Psoas muscle (tissue), 8 donors: ENCODE results near the gene SP1. TPM values are rescaled to one million over a fixed set of nuclear protein-coding genes. Genes with fewer than 3 reads are reported as not detected.
"Not testable (repeated sequence)": the region's sequence is repeated elsewhere in the genome, so short reads cannot be mapped to it uniquely, and the experiment has no call there.

Source experiments
- ATAC-seq, 4 donors: fragments of 200-7000 bp; cut with Tn5 transposase; one replicate each; pipeline ENCODE4 v1.9.1; 2020; ENCODE audit warnings: moderate library complexity in 3 of 4, mild to moderate bottlenecking in 2 of 4
- DNase-seq, 2 donors: peaks; one replicate each; pipeline ENCODE4 v3.0.0-alpha.2; 2020
- H3K27ac ChIP-seq: fragments of 200-600 bp; one replicate; pipeline ENCODE4 v1.8.0; 2022
- H3K27me3 ChIP-seq, 3 donors: fragments of 200-600 bp in 1 of 3; one replicate each; pipeline versions ENCODE4 v1.6.1 to v1.8.0; 2013 to 2022; ENCODE audit warnings: low read length in 2 of 3, mild to moderate bottlenecking in 2 of 3, moderate library complexity in 1 of 3; ENCODE audit not compliant: insufficient read depth in 3 of 3
- H3K36me3 ChIP-seq, 2 donors: fragments of 200-600 bp in 1 of 2; one replicate each; pipeline versions ENCODE4 v1.6.1 to v1.8.0; 2013 to 2022; ENCODE audit warnings: low read depth in 1 of 2, mild to moderate bottlenecking in 1 of 2, moderate library complexity in 1 of 2; ENCODE audit not compliant: insufficient read depth in 1 of 2
- H3K4me1 ChIP-seq: fragments of 200-600 bp; one replicate; pipeline ENCODE4 v1.8.0; 2022
- H3K4me3 ChIP-seq: fragments of 200-600 bp; one replicate; pipeline ENCODE4 v1.8.0; 2022; ENCODE audit warnings: mild to moderate bottlenecking
- H3K9me3 ChIP-seq: fragments of 200-600 bp; one replicate; pipeline ENCODE4 v1.8.0; 2022
- WGBS, 3 donors: extraction: QIAGEN DNeasy Blood & Tissue Kit; methylation state at CpG; one replicate each; pipeline versions ENCODE4 v1.1.6 to v1.1.7; 2013; 5-methylcytosine and 5-hydroxymethylcytosine counted together
- intact Hi-C, 2 donors: fragments of 100-400 bp; cut with DNase I; formaldehyde crosslinking; loops; one replicate each; pipeline versions ENCODE4 v1.11.0 to v1.14.2; 2022
- long read RNA-seq, 2 donors: library from polyadenylated mRNA; unstranded; transcript quantifications; one replicate each; pipeline ENCODE4 v2.0.0, GENCODE V29; 2021
- polyA plus RNA-seq, 3 donors: library from polyadenylated mRNA; stranded (reverse); fragments of 200-250 nt; gene quantifications; one replicate each; pipeline ENCODE4 v1.2.3, GENCODE V29; 2013
- total RNA-seq, 4 donors: library from RNA; stranded (reverse); fragmentation: NEBNext Ultra II Directional in 2 of 4; extraction: Animal tissue kit (Norgen Biotek cat#: 25700) in 2 of 4; gene quantifications; one replicate each; pipeline versions ENCODE4 v1.2.1 to v1.2.4, GENCODE V29; 2021 to 2023
- TF ChIP-seq, protein P1 (sequence below): fragments of 200-600 bp; IDR thresholded peaks from one replicate; pipeline ENCODE4 v1.8.0; 2022; ENCODE audit warnings: antibody characterized with exemption
- donor health status: healthy with polysubstance abuse.
- donor health status: DM: no; HTN: no; CAD: no; lungs with moderate emphysema.
- donor health status: Bipolar disorder and iron deficiency.
- donor health status: healthy.
- donor health status: DM: yes; HTN: yes; CAD: no.
- donor health status: DM: no; HTN: no; CAD: no.
- donor health status: DM: no; HTN: no; CAD: no.
- donor health status: DM: yes; HTN: yes; CAD: no.

The SP1 gene
- total RNA-seq (10 to 100 TPM; 39.0 to 48.0 (median 45.4) TPM), polyA plus RNA-seq (10 to 100 TPM; 10.2 to 16.2 (median 15.1) TPM)
- long read RNA-seq, donor 1, partial matches to known transcripts: 0 of 3 reads
- long read RNA-seq, donor 1, other reads (novel, unspliced or antisense): 1 of 3 reads
- long read RNA-seq, donor 2, partial matches to known transcripts: 3 of 10 reads
- long read RNA-seq, donor 2, other reads (novel, unspliced or antisense): 5 of 10 reads

DNA sequence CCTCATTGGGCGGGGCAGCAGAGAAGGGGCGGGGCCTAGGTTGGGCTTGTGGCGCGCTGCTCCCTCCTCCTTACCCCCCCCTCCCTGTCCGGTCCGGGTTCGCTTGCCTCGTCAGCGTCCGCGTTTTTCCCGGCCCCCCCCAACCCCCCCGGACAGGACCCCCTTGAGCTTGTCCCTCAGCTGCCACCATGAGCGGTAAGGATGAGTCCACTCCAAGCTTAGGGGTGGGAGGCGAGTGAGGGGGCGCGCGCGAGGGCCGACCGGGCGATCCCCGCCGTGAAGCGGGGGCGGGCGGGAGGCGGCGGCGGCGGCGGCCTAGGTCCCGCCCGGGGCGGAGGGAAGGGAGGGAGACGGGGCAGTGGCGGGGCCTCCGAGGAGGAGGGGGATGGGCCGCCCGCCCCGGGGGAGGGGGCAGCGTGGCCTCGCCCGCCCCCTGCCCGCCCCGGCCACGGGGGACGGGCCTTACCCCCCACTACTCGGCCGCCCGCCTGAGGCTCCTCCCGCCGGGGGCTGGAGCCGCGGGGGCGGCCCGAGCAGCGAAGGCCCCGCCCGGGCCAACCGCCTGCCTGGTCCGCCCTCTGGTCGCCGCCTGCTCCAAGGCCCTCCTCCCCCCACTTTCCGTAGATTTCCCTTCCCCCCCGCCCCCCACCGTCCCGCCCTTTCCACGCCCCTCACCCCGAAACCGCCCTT lies at the start of gene SP1:
TSS of gene SP1 (plus strand) at position 73 of the 690 bp plus-strand sequence. CDS start at position 189, 116 bp downstream.
- 0 to 1% (median 1%) methylated on average over 15 to 67 of the region's 71 CpGs for WGBS, 3 donors
- TF ChIP-seq, protein P1, sequence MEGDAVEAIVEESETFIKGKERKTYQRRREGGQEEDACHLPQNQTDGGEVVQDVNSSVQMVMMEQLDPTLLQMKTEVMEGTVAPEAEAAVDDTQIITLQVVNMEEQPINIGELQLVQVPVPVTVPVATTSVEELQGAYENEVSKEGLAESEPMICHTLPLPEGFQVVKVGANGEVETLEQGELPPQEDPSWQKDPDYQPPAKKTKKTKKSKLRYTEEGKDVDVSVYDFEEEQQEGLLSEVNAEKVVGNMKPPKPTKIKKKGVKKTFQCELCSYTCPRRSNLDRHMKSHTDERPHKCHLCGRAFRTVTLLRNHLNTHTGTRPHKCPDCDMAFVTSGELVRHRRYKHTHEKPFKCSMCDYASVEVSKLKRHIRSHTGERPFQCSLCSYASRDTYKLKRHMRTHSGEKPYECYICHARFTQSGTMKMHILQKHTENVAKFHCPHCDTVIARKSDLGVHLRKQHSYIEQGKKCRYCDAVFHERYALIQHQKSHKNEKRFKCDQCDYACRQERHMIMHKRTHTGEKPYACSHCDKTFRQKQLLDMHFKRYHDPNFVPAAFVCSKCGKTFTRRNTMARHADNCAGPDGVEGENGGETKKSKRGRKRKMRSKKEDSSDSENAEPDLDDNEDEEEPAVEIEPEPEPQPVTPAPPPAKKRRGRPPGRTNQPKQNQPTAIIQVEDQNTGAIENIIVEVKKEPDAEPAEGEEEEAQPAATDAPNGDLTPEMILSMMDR: no peak
- Histone ChIP-seq H3K27ac (peak within 1 kb of the TSS; percentile 97), H3K4me1 (peaks cover 46% of the 10 kb centered on the region), H3K36me3 (peaks cover 7 to 41% of the 10 kb centered on the region in 2 donors), H3K9me3 (no peaks in the 10 kb centered on the region), H3K4me3 (peak within 1 kb of the TSS; percentile 72), H3K27me3 (no peaks in the 10 kb centered on the region)
- intact Hi-C loops: no loop called here
- peak; percentile 92 to 95 for DNase-seq
- ATAC-seq: peak; percentile 47 to 68 (median 64)

DNA sequence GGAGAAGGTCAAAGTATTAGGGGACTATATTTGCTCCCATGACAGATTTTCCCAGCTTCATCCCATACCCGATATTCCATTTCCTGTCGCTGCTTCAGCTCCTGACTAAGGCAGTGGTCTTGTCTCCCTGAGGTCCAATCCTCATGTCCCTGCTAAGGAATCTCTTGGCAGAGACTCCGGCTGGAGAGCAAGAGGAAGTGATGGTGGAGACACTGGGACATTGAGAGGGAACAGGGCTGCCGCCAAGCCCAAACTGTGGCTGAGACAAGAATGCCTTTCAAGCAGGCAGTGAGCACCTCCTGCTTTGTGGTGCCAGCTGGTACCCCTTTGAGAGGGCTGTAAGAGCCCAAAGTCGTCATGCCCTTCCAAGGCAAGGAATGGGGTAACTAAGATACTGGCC lies 49.3 kb upstream of the SP1 start:
- H3K9me3 ChIP-seq: no peaks in the 10 kb centered on the region
- DNase-seq (peak in 1 of 2 donors; percentile 27), ATAC-seq (no peak)
- no peaks in the 10 kb centered on the region for H3K36me3 ChIP-seq
- H3K4me1 ChIP-seq: no peaks in the 10 kb centered on the region
- no peak overlapping the region for H3K27ac ChIP-seq
- TF ChIP-seq, protein P1: no peak
- 57 to 65% (median 61%) methylated on average over 5 of the region's 5 CpGs for WGBS, 3 donors
- no peak overlapping the region for H3K4me3 ChIP-seq
- H3K27me3 ChIP-seq: peaks cover 0 to 2% (median 0%) of the 10 kb centered on the region in 3 donors
- intact Hi-C loops: no loop called here

DNA sequence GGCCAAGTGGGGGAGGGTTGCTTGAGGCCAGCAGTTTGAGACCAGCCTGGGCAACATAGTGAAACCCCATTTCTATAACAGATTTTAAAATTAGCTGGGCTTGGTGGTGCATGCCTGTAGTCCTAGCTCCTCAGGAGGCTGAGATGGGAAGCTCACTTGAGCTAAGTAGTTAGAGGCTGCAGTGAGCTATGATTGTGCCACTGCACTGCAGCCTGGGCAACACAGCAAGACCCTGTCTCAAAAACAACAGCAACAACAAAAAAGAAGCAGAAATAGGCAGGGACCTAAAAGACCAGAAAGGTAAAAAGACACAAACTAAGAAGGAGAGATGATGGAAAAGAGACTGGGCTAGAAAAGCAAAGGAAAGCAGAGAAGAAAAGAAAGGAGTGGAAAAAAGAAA lies 47.6 kb upstream of the SP1 start:
- DNase-seq, ATAC-seq, H3K27me3 ChIP-seq, H3K4me3 ChIP-seq, H3K27ac ChIP-seq, H3K36me3 ChIP-seq, intact Hi-C loops, H3K4me1 ChIP-seq, H3K9me3 ChIP-seq: not testable (repeated sequence)

DNA sequence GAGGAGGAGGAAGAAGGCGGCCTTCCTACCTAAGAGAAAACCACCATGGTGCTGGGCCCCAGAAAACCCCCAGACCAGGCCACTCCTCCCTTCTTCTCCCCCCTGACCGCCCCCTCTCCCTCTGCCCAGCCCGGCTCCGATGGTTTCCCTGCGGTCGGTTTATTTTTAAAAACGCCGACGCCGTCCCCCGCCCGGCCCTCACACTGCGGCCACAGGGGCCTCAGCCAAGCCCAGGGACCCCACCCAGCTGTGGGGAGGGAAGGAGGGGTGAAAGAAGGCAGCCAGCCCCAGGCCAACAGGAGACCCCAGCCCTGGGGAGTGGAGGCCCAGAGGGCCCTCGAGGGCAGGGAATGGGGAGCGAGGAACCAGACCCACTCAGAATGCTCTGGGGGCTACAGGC lies 47.2 kb upstream of the SP1 start:
- peaks cover 0 to 14% (median 4%) of the 10 kb centered on the region in 3 donors for H3K27me3 ChIP-seq
- no peak overlapping the region for H3K27ac ChIP-seq
- ATAC-seq: no peak
- H3K4me1 ChIP-seq: no peaks in the 10 kb centered on the region
- DNase-seq: no peak
- H3K4me3 ChIP-seq: no peak overlapping the region
- no peaks in the 10 kb centered on the region for H3K36me3 ChIP-seq
- 61 to 63% (median 62%) methylated on average over 15 of the region's 15 CpGs for WGBS, 3 donors
- TF ChIP-seq, protein P1: no peak
- intact Hi-C loops: no loop called here
- no peaks in the 10 kb centered on the region for H3K9me3 ChIP-seq

DNA sequence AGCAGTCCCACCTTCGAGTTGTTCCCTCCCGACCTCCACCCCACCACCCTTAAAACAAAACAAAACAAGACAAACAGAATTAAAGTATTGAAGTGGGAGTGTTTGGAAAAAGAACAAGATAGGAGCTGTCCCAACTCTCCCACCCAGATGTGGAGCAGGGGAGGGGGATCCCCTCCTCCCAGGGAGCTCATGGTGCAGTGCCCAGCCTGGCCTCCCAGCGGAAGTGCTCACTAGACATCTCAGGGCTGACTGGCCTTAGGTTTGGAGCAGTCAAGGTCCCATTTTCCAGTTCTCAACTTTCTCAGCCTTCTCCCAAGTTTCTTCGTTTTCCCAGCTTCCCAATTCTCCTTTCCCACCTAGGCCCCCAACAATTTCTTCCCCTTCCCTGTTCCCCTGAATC lies 46.7 kb upstream of the SP1 start:
- Histone ChIP-seq H3K4me1 (no peaks in the 10 kb centered on the region), H3K4me3 (no peak overlapping the region), H3K36me3 (no peaks in the 10 kb centered on the region), H3K9me3 (no peaks in the 10 kb centered on the region), H3K27ac (no peak overlapping the region), H3K27me3 (peaks cover 0 to 19% (median 4%) of the 10 kb centered on the region in 3 donors)
- DNase-seq (no peak), ATAC-seq (no peak)
- TF ChIP-seq, protein P1: no peak
- 81 to 85% (median 83%) methylated on average over 4 of the region's 4 CpGs for WGBS, 3 donors
- intact Hi-C loops: no loop called here
